ENCODE results near the gene HECTD1. TPM values are rescaled to one million over a fixed set of nuclear protein-coding genes. Genes with fewer than 3 reads are reported as not detected.
"Not testable (repeated sequence)": the region's sequence is repeated elsewhere in the genome, so short reads cannot be mapped to it uniquely, and the experiment has no call there.

Gene HECTD1
- total RNA-seq, 6 donors from 2014 or later, result 118 to 326 (median 164) TPM

- no peak for TF ChIP-seq CTCF (IDR thresholded peaks at IDR 0.05)
- no peak for TF ChIP-seq POLR2AphosphoS5 (IDR thresholded peaks at IDR 0.05)
- no peak for TF ChIP-seq EP300 (IDR thresholded peaks at IDR 0.05)
- TF ChIP-seq POLR2A (IDR thresholded peaks at IDR 0.05), result no peak
- peaks cover 0 to 43% (median 7%) of the 10 kb centered on the region in 4 donors for H3K36me3 ChIP-seq
- no peaks in the 10 kb centered on the region for H3K27me3 ChIP-seq
Observed at GRCh38 chr14:31189346-31190218, 18.0 kb downstream of the HECTD1 start.

GRCh38 chr14:31188744-31189143, 18.8 kb downstream of the HECTD1 start:
- Histone ChIP-seq H3K4me1 (peaks cover 0 to 19% (median 0%) of the 10 kb centered on the region in 4 donors), H3K4me3 (no peak overlapping the region), H3K27me3 (no peaks in the 10 kb centered on the region), H3K9me3 (no peaks in the 10 kb centered on the region), H3K36me3 (peaks cover 0 to 37% (median 7%) of the 10 kb centered on the region in 4 donors), H3K27ac (no peak overlapping the region)
- TF ChIP-seq EP300 (IDR thresholded peaks at IDR 0.05) (no peak), POLR2AphosphoS5 (IDR thresholded peaks at IDR 0.05) (no peak), CTCF (IDR thresholded peaks at IDR 0.05) (no peak), POLR2A (IDR thresholded peaks at IDR 0.05) (no peak)
- no peak for ATAC-seq (ENCODE audit: low FRiP score in 2 of 2)
- 95 to 96% methylated on average over 1 of the region's 1 CpG for WGBS, 2 donors
- no peak for DNase-seq

More at GRCh38 chr14:31189346-31190218, 18.0 kb downstream of the HECTD1 start:
- H3K4me3 ChIP-seq, result no peak overlapping the region
- no peak for ATAC-seq (ENCODE audit: low FRiP score in 2 of 2)
- DNase-seq, result no peak
- no peaks in the 10 kb centered on the region for H3K9me3 ChIP-seq
- H3K27ac ChIP-seq, result no peak overlapping the region
- H3K4me1 ChIP-seq, result peaks cover 0 to 19% (median 2%) of the 10 kb centered on the region in 4 donors
- WGBS, 2 donors, result 79 to 92% methylated on average over 5 of the region's 5 CpGs

GRCh38 chr14:31182016-31182415, 25.6 kb downstream of the HECTD1 start:
- DNase-seq; ATAC-seq (ENCODE audit: low FRiP score in 2 of 2); H3K4me3 ChIP-seq; H3K27me3 ChIP-seq; H3K9me3 ChIP-seq; H3K27ac ChIP-seq: not testable (repeated sequence)
- Histone ChIP-seq H3K36me3 (peaks cover 0 to 35% (median 10%) of the 10 kb centered on the region in 4 donors), H3K4me1 (peaks cover 0 to 15% (median 3%) of the 10 kb centered on the region in 4 donors)
- 88 to 98% methylated on average over 6 of the region's 6 CpGs for WGBS, 2 donors

GRCh38 chr14:31181271-31181670, 26.3 kb downstream of the HECTD1 start:
- Histone ChIP-seq H3K9me3 (no peaks in the 10 kb centered on the region), H3K27me3 (no peaks in the 10 kb centered on the region), H3K36me3 (peaks cover 0 to 41% (median 10%) of the 10 kb centered on the region in 4 donors), H3K4me3 (no peak overlapping the region), H3K4me1 (peaks cover 0 to 15% (median 3%) of the 10 kb centered on the region in 4 donors), H3K27ac (no peak overlapping the region)
- ATAC-seq (ENCODE audit: low FRiP score in 2 of 2) (no peak), DNase-seq (no peak)
- TF ChIP-seq POLR2AphosphoS5 (IDR thresholded peaks at IDR 0.05) (no peak), EP300 (IDR thresholded peaks at IDR 0.05) (no peak), POLR2A (IDR thresholded peaks at IDR 0.05) (no peak), CTCF (IDR thresholded peaks at IDR 0.05) (no peak)
- WGBS, 2 donors, result 86 to 90% methylated on average over 3 of the region's 3 CpGs

GRCh38 chr14:31180299-31181051, 27.1 kb downstream of the HECTD1 start:
- 84 to 85% methylated on average over 3 of the region's 3 CpGs for WGBS, 2 donors
- Histone ChIP-seq H3K9me3 (no peaks in the 10 kb centered on the region), H3K27ac (no peak overlapping the region), H3K36me3 (peaks cover 4 to 47% (median 14%) of the 10 kb centered on the region in 4 donors), H3K27me3 (no peaks in the 10 kb centered on the region), H3K4me1 (peaks cover 0 to 15% (median 3%) of the 10 kb centered on the region in 4 donors), H3K4me3 (no peak overlapping the region)
- ATAC-seq (ENCODE audit: low FRiP score in 2 of 2), result no peak
- DNase-seq, result no peak
- no peak for TF ChIP-seq EP300 (IDR thresholded peaks at IDR 0.05)

Measured in upper lobe of left lung (tissue), 6 donors.